NCI-H2081 (cell line): ENCODE data around the gene FAM174B.

ENCODE experiments used
- DNase-seq, 2 experiments: peaks; one replicate each; lab custom pipeline; 2025; lab: John Stamatoyannopoulos, UW

Gene FAM174B

DNA sequence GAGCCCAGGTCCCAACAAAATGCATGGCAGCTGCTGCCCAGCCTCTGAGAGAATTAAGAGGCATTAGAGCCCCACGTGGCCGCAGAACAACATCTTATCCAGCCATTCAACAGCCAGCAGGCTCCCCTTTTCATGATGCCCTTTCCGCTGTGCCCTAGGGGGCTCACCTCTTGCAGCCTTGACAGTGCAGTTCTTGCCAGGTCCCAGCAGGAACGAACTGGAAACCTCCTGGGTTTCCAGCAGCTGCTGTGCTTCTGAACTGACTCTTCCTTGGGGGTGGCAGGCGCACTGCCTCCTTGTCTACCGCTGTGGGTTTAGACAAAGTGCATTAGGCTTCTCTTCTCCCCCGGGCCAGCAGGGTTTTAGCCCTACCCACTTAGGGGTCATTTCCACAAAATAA is 85.2 kb downstream of the FAM174B start:
- DNase-seq: peak in 1 of 2 experiments; percentile 51

DNA sequence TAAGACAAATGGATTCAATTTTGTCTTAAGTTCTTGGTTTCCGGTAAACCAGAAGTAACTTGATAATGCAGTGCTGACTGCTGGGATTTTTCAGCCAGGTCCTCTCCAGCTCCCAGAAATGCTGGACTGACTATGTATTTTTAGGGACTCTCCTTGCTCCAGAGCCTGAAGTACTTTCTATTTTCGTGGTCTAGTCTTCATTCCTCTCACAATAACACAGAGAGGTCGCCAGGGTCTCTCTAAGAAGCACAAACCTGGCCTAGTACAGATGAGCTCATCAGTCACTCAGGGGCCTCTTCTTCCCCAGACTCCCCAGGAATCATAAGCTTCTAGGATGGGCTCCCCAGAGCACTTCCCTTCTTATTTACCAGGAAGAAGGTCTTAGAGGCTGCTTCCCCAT is 85.8 kb downstream of the FAM174B start:
- no peak for DNase-seq
